ENCODE data around the gene CCDC9B. TPM values are rescaled to one million over a fixed set of nuclear protein-coding genes. Genes with fewer than 3 reads are reported as not detected.

CCDC9B gene
- total RNA-seq, 4 donors from 2014 or later: 2.4 to 43.8 (median 6.6) TPM

DNA sequence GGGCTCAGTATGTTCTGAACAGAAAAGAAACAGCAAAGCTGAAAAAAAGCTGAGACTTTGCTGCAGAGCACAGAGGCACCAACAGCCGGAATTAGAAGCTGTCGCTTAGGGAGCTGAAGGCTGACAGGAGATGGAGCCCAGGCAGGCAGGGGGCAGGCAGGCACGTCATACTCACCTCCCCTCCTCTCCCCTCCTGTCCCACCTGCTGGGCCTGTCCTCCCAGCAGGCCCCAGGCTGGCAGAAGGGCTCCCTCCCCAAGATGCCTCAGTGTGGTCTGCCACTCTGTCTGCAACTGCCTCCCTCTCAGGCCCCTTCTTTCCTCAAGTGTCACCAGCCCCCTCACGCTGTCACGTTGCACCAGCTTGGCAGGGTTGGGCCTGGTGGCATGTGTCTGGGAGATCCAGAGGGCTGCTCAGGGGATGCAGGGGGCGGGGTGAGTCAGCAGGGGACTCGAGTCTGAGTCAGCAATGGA lies 54.6 kb downstream of the CCDC9B start:
- Histone ChIP-seq H3K27ac (no peak overlapping the region), H3K27me3 (peaks cover 8 to 21% of the 10 kb centered on the region in 2 donors), H3K36me3 (no peaks in the 10 kb centered on the region), H3K4me1 (peaks cover 0 to 21% of the 10 kb centered on the region in 2 donors), H3K9me3 (no peaks in the 10 kb centered on the region), H3K4me3 (no peak overlapping the region)
- no peak for DNase-seq
- TF ChIP-seq, protein P1, sequence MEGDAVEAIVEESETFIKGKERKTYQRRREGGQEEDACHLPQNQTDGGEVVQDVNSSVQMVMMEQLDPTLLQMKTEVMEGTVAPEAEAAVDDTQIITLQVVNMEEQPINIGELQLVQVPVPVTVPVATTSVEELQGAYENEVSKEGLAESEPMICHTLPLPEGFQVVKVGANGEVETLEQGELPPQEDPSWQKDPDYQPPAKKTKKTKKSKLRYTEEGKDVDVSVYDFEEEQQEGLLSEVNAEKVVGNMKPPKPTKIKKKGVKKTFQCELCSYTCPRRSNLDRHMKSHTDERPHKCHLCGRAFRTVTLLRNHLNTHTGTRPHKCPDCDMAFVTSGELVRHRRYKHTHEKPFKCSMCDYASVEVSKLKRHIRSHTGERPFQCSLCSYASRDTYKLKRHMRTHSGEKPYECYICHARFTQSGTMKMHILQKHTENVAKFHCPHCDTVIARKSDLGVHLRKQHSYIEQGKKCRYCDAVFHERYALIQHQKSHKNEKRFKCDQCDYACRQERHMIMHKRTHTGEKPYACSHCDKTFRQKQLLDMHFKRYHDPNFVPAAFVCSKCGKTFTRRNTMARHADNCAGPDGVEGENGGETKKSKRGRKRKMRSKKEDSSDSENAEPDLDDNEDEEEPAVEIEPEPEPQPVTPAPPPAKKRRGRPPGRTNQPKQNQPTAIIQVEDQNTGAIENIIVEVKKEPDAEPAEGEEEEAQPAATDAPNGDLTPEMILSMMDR (IDR thresholded peaks at IDR 0.05): no peak
- TF ChIP-seq POLR2A (IDR thresholded peaks at IDR 0.05): no peak
- intact Hi-C loops (cut with DNase I; ENCODE audit: low total_unique reads): loop anchor here (10.0 kb wide), 1 partner anchor 59 kb away; the partner anchor contains the start of gene CCDC9B

DNA sequence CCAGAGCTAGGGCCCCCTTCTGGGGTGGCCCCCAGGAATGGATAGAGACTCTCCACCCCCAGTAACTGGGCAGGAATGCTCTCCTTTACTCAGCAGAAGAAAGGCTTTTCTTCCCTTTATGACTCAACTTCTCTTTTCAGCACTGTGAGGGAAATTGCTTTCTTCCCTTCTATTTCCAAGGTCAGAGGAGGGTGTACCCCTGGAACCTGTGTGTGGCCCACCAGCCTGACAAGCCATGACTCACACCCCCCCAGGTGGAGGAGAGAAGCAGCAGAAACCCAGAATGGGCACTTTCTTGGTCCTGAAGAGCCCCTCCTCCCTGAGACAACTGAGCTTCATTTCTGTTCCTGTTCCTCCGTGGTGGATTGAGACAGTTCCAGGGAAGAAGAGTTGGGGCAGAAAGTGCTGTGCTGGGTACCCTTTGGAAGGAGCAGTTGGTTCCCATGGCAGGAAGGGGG lies 55.2 kb downstream of the CCDC9B start:
- intact Hi-C loops (cut with DNase I; ENCODE audit: low total_unique reads): loop anchor here (10.0 kb wide), 1 partner anchor 59 kb away; the partner anchor contains the start of gene CCDC9B
- no peaks in the 10 kb centered on the region for H3K36me3 ChIP-seq
- H3K9me3 ChIP-seq: no peaks in the 10 kb centered on the region
- DNase-seq: no peak
- H3K27ac ChIP-seq: no peak overlapping the region
- H3K4me3 ChIP-seq: no peak overlapping the region
- peaks cover 0 to 21% of the 10 kb centered on the region in 2 donors for H3K4me1 ChIP-seq
- peaks cover 12 to 23% of the 10 kb centered on the region in 2 donors for H3K27me3 ChIP-seq
- no peak for TF ChIP-seq POLR2A (IDR thresholded peaks at IDR 0.05)
- TF ChIP-seq, protein P1 (IDR thresholded peaks at IDR 0.05): no peak

DNA sequence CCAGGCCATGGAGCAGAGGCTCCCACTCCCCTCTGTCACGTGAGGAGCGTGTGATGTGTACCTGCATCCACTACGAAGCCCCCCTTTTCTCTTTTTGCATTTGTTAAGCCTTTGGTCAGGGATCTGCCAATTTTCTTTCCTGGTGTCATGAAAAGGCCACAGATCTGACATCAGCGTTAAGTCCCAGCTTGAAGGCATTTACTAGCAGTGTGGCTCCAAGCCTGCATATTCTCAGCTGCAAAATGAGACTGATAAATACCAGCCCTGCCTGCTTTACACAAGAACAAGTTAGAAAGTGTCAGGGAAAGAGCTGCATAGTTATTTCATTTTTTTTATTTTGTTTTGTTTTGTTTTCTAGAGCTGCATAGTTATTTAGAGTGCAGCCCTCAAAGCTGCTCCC lies 55.6 kb downstream of the CCDC9B start:
- DNase-seq: no peak
- intact Hi-C loops (cut with DNase I; ENCODE audit: low total_unique reads): loop anchor here (10.0 kb wide), 1 partner anchor 60 kb away; the partner anchor contains the start of gene CCDC9B
- H3K4me1 ChIP-seq: peaks cover 0 to 21% of the 10 kb centered on the region in 2 donors
- H3K4me3 ChIP-seq: no peak overlapping the region
- no peak overlapping the region for H3K27ac ChIP-seq
- peaks cover 12 to 26% of the 10 kb centered on the region in 2 donors for H3K27me3 ChIP-seq
- TF ChIP-seq, protein P1 (IDR thresholded peaks at IDR 0.05): no peak
- no peak for TF ChIP-seq POLR2A (IDR thresholded peaks at IDR 0.05)
- no peaks in the 10 kb centered on the region for H3K36me3 ChIP-seq
- H3K9me3 ChIP-seq: no peaks in the 10 kb centered on the region

DNA sequence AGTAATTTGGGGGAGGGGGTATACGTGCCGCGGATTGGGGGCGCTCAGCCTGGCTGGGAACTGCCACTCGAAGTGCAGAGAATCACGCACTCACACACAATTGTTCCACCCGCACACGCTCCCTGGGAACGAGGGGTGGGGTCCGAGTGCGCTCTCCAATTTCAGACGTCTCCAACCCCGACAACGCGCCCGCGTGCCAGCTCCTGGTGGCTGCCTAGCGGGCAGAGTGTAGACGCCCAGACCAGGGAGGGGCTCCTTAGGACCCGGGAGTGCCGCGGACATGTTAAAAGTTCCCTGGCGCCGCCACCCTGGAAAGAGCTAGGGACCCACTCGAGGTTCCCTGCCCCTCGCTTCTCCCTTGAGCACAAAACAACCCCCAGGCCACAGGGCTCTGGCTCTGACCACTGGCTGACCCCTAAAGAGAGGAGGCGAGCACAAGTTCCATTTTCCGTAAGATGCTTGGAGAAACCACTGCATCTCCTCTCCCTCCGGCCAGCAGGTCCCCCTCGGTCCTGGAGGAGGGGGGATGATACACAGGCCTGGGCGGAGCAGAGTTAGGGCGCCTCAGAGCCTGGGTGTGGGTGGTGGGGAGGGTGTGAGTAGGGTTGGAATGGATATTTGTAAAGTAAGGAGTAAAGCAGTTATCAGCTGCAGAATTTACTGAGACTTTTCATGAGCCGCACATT lies 57.0 kb downstream of the CCDC9B start:
- intact Hi-C loops (cut with DNase I; ENCODE audit: low total_unique reads): loop anchor here (10.0 kb wide), 1 partner anchor 61 kb away; the partner anchor contains the start of gene CCDC9B
- TF ChIP-seq, protein P1 (IDR thresholded peaks at IDR 0.05): no peak
- TF ChIP-seq POLR2A (IDR thresholded peaks at IDR 0.05): no peak
- no peak for DNase-seq
- Histone ChIP-seq H3K4me1 (peaks cover 0 to 21% of the 10 kb centered on the region in 2 donors), H3K4me3 (no peak overlapping the region), H3K9me3 (no peaks in the 10 kb centered on the region), H3K27me3 (peaks cover 19 to 32% of the 10 kb centered on the region in 2 donors), H3K36me3 (no peaks in the 10 kb centered on the region), H3K27ac (no peak overlapping the region)

All from uterus (tissue), 4 donors.